SK-N-MC (cell line): ENCODE data around the gene GFOD2.
"Not testable (repeated sequence)": the region's sequence is repeated elsewhere in the genome, so short reads cannot be mapped to it uniquely, and the experiment has no call there.

ENCODE experiments used
- DNase-seq: peaks from one replicate; pipeline ENCODE4 v3.0.0-alpha.2; 2011; ENCODE audit warnings: low read depth, low spot score
- H3K27ac ChIP-seq: fragments of 200-600 bp; sonication (generic); 2 replicates; pipeline ENCODE4 v1.5.1; 2016; ENCODE audit warnings: mixed run types
- H3K36me3 ChIP-seq: fragments of 200-600 bp; sonication (generic); 2 replicates; pipeline ENCODE4 v1.6.1; 2017; ENCODE audit warnings: antibody characterized with exemption, low read length, mixed read lengths; ENCODE audit not compliant: insufficient read depth
- H3K4me3 ChIP-seq: fragments of 200-600 bp; sonication (generic); 2 replicates; pipeline ENCODE4 v1.5.1; 2016
- H3K9ac ChIP-seq: fragments of 200-600 bp; sonication (generic); 2 replicates; pipeline ENCODE4 v1.8.0; 2017; ENCODE audit warnings: mixed run types, mixed read lengths; ENCODE audit not compliant: insufficient read length
- H3K9me3 ChIP-seq: fragments of 200-600 bp; sonication (generic); 2 replicates; pipeline ENCODE4 v1.6.1; 2017; ENCODE audit warnings: low read depth, mild to moderate bottlenecking, antibody characterized with exemption, low read length, moderate library complexity, mixed read lengths
- EZH2 ChIP-seq: fragments of 200-600 bp; sonication (generic); IDR thresholded peaks from one replicate; pipeline ENCODE4 v1.6.1; 2017; ENCODE audit warnings: antibody characterized with exemption
- FOXP2 ChIP-seq: optimal IDR thresholded peaks from 2 replicates; pipeline ENCODE3; 2011; ENCODE audit warnings: mild to moderate bottlenecking, moderate library complexity; ENCODE audit not compliant: insufficient read depth; ENCODE audit errors: extremely low read length, control extremely low read depth
- POLR2AphosphoS5 ChIP-seq: IDR thresholded peaks from 2 replicates; pipeline ENCODE4 v1.6.1; 2012; ENCODE audit warnings: mild to moderate bottlenecking, low read depth, low read length, borderline replicate concordance

The GFOD2 gene

DNA sequence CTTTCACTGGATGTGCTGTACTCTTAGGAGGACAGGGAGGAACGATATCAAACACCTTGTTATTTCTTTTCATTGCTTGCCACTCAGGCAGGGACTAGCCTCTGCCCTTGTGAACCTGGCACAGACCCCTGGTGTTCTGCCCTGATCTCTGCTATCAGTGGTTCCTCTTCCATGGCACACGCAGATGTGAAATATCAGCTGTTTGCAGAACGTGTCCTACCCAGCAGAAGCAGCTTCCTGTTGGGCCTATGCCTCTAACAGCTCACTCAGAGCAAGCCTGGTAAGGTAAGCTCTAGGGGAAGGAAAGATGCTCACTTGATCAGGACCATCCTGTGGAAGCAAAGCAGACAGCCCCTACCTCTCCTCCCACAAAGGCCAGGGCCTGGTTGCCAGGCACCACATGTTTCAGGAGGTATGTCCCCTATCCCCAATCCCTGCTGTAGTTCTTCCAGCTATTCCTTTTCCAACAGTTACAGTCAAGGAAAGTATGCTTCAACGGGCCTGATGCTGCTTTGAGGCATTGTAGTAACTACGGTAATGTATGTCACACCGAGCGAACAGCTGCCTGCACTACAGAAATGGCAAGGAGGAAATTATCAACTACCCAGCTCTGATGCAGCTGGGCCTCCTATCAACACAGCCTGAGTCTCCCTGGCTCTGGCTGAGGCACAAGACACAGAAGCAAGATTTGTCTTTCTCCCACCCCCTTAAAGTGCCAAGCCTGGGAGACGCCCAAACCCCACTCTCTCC, 41.3 kb upstream of the GFOD2 start:
- TF ChIP-seq FOXP2, result no peak
- no peak for TF ChIP-seq POLR2AphosphoS5
- TF ChIP-seq EZH2, result no peak
- Histone ChIP-seq H3K9ac (no peak overlapping the region), H3K27ac (no peak overlapping the region)

DNA sequence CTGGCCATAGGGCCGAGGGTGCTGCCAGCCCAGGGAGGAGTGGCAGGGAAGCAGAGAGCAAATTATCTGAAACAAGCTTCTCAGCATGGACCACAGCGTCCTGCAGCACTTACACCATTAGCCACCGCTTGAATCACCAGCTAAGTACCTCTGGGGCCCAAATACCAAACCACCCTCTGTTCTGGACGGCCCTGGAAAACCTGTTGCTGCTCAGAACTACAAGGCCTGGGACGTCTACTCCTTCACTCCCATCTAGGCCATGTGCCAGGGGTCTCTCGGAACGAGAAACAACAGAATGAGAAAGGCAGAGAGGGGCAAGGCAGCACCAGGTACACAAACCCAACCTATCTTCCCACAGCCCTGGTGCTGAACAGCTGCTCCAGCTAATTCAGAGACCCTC, 39.9 kb upstream of the GFOD2 start:
- Histone ChIP-seq H3K4me3 (no peak overlapping the region), H3K9me3 (no peaks in the 10 kb centered on the region), H3K9ac (no peak overlapping the region), H3K27ac (no peak overlapping the region), H3K36me3 (no peaks in the 10 kb centered on the region)
- TF ChIP-seq FOXP2, result no peak
- DNase-seq, result no peak

More for the DNA sequence above, 41.3 kb upstream of the GFOD2 start:
- no peaks in the 10 kb centered on the region for H3K36me3 ChIP-seq
- DNase-seq, result no peak
- no peak overlapping the region for H3K4me3 ChIP-seq
- H3K9me3 ChIP-seq, result no peaks in the 10 kb centered on the region

GRCh38 chr16:67758006-67758405, 38.9 kb upstream of the GFOD2 start:
- no peak for DNase-seq
- TF ChIP-seq EZH2, result no peak
- no peak for TF ChIP-seq POLR2AphosphoS5
- no peak for TF ChIP-seq FOXP2
- H3K36me3 ChIP-seq, result no peaks in the 10 kb centered on the region
- H3K27ac ChIP-seq, result no peak overlapping the region
- H3K9me3 ChIP-seq, result no peaks in the 10 kb centered on the region
- H3K9ac ChIP-seq, result no peak overlapping the region
- H3K4me3 ChIP-seq, result no peak overlapping the region

- no peak overlapping the region for H3K4me3 ChIP-seq
- no peak overlapping the region for H3K27ac ChIP-seq
- DNase-seq, result no peak
- no peak for TF ChIP-seq EZH2
- TF ChIP-seq POLR2AphosphoS5, result no peak
- TF ChIP-seq FOXP2, result no peak
- H3K9me3 ChIP-seq, result no peaks in the 10 kb centered on the region
- H3K9ac ChIP-seq, result no peak overlapping the region
- no peaks in the 10 kb centered on the region for H3K36me3 ChIP-seq
Observed at GRCh38 chr16:67752641-67753040, 33.5 kb upstream of the GFOD2 start.

GRCh38 chr16:67751331-67751730, 32.2 kb upstream of the GFOD2 start:
- not testable (repeated sequence) for H3K9ac ChIP-seq, H3K36me3 ChIP-seq, H3K27ac ChIP-seq, DNase-seq, H3K4me3 ChIP-seq, H3K9me3 ChIP-seq

GRCh38 chr16:67750466-67750865, 31.4 kb upstream of the GFOD2 start:
- Histone ChIP-seq H3K36me3 (no peaks in the 10 kb centered on the region), H3K27ac (no peak overlapping the region), H3K9me3 (no peaks in the 10 kb centered on the region), H3K4me3 (no peak overlapping the region), H3K9ac (no peak overlapping the region)
- TF ChIP-seq FOXP2, result no peak
- TF ChIP-seq POLR2AphosphoS5, result no peak
- no peak for TF ChIP-seq EZH2
- no peak for DNase-seq

DNA sequence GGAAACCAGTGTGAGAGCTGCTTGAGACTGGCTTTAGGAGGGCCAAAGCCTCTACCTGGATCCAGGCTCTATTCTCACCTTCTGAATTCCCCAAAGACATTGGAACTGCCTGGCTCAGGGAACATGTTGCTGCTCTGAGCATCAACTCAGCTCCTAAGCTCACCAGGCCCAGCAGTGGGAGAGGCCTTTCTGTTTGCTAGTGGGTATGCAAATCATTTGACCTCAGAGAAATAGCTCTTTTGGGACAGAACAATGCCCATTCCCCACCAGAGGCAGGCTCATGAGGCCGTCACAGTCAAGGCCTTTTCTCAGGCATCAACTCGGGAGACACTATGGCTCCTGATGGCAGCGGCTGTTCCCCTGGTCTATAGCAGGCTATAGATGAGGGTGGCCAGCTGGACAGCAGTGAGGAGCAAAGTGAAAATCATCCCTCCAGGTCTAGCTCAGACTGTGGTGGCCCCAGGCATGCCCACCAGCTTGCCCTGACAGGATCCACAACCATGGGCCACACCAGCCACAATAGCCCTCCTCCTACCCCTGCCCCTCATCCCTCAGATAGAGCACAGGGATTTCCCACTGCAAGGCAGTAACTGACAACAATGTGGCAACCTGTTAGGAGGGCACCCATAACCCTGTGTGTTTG, 30.4 kb upstream of the GFOD2 start:
- TF ChIP-seq EZH2, result no peak
- no peak for TF ChIP-seq POLR2AphosphoS5
- no peak for TF ChIP-seq FOXP2
- no peak for DNase-seq
- Histone ChIP-seq H3K9me3 (no peaks in the 10 kb centered on the region), H3K9ac (no peak overlapping the region), H3K36me3 (no peaks in the 10 kb centered on the region), H3K4me3 (no peak overlapping the region), H3K27ac (no peak overlapping the region)

GRCh38 chr16:67748834-67749233, 29.7 kb upstream of the GFOD2 start:
- Histone ChIP-seq H3K4me3 (no peak overlapping the region), H3K9ac (no peak overlapping the region), H3K36me3 (no peaks in the 10 kb centered on the region), H3K27ac (no peak overlapping the region), H3K9me3 (no peaks in the 10 kb centered on the region)
- no peak for DNase-seq
- no peak for TF ChIP-seq POLR2AphosphoS5
- TF ChIP-seq EZH2, result no peak
- no peak for TF ChIP-seq FOXP2

- Histone ChIP-seq H3K36me3 (no peaks in the 10 kb centered on the region), H3K27ac (no peak overlapping the region), H3K4me3 (no peak overlapping the region), H3K9ac (no peak overlapping the region), H3K9me3 (no peaks in the 10 kb centered on the region)
- no peak for TF ChIP-seq POLR2AphosphoS5
- TF ChIP-seq EZH2, result no peak
- TF ChIP-seq FOXP2, result no peak
- no peak for DNase-seq
Observed at GRCh38 chr16:67746846-67747245, 27.7 kb upstream of the GFOD2 start.
